Liver (tissue), 9 donors: ENCODE results near the gene ELAC2. TPM values are rescaled to one million over a fixed set of nuclear protein-coding genes. Genes with fewer than 3 reads are reported as not detected.

Experiments used
- DNase-seq: peaks from one replicate; pipeline ENCODE4 v3.0.0-alpha.2; 2017; ENCODE audit warnings: low spot score
- H3K27ac ChIP-seq, 2 donors: one replicate each; pipeline ENCODE4 v1.7.0; 2013; ENCODE audit warnings: inconsistent platforms in 2 of 2, low read length in 2 of 2, control low read depth in 1 of 2, low read depth in 1 of 2, mild to moderate bottlenecking in 1 of 2
- H3K27me3 ChIP-seq, 4 donors: one replicate each; pipeline versions ENCODE4 v1.6.1 to v1.7.0; 2013; ENCODE audit warnings: low read length in 3 of 4, inconsistent platforms in 1 of 4, mild to moderate bottlenecking in 1 of 4, moderate library complexity in 1 of 4; ENCODE audit not compliant: control insufficient read depth in 4 of 4, insufficient read depth in 4 of 4
- H3K36me3 ChIP-seq, 4 donors: one replicate each; pipeline versions ENCODE4 v1.6.1 to v1.7.0; 2013; ENCODE audit warnings: low read length in 3 of 4, mild to moderate bottlenecking in 3 of 4, low read depth in 1 of 4, moderate library complexity in 1 of 4; ENCODE audit not compliant: control insufficient read depth in 4 of 4, insufficient read depth in 3 of 4
- H3K4me1 ChIP-seq, 4 donors: one replicate each; pipeline versions ENCODE4 v1.6.1 to v1.7.0; 2013; ENCODE audit warnings: low read length in 3 of 4, mild to moderate bottlenecking in 3 of 4, moderate library complexity in 1 of 4; ENCODE audit not compliant: control insufficient read depth in 4 of 4, insufficient read depth in 4 of 4
- H3K4me3 ChIP-seq, 3 donors: one replicate each; pipeline versions ENCODE4 v1.6.1 to v1.7.0; 2013; ENCODE audit warnings: low read length in 3 of 3, control low read depth in 1 of 3, low read depth in 1 of 3, mild to moderate bottlenecking in 1 of 3
- H3K9ac ChIP-seq, 2 donors: one replicate each; pipeline ENCODE4 v1.7.0; 2013; ENCODE audit warnings: low read length in 2 of 2, mild to moderate bottlenecking in 2 of 2, moderate library complexity in 2 of 2, control low read depth in 1 of 2, low read depth in 1 of 2
- H3K9me3 ChIP-seq, 4 donors: one replicate each; pipeline versions ENCODE4 v1.6.1 to v1.7.0; 2013; ENCODE audit warnings: low read length in 3 of 4; ENCODE audit not compliant: control insufficient read depth in 4 of 4
- EGR1 ChIP-seq, 2 donors: IDR thresholded peaks; 2 replicates each; pipeline ENCODE4 v1.6.1; 2016 to 2018; ENCODE audit warnings: antibody characterized with exemption in 2 of 2, low read depth in 2 of 2
- FOXA1 ChIP-seq: IDR thresholded peaks from 2 replicates; pipeline ENCODE4 v1.6.1; 2016; ENCODE audit warnings: antibody characterized with exemption
- FOXA2 ChIP-seq: IDR thresholded peaks from 2 replicates; pipeline ENCODE4 v1.6.1; 2016; ENCODE audit warnings: antibody characterized with exemption
- GABPA ChIP-seq, 2 donors: IDR thresholded peaks in 1 of 2; conservative IDR thresholded peaks in 1 of 2; 2 replicates each; pipeline ENCODE4 v1.6.1; 2016; ENCODE audit warnings: antibody characterized with exemption in 2 of 2, mild to moderate bottlenecking in 1 of 2, moderate library complexity in 1 of 2
- HNF4A ChIP-seq, 2 donors: conservative IDR thresholded peaks; 2 replicates each; pipeline ENCODE4 v1.6.1; 2016; ENCODE audit warnings: antibody characterized with exemption in 2 of 2, mild to moderate bottlenecking in 2 of 2
- HNF4G ChIP-seq: IDR thresholded peaks from 2 replicates; pipeline ENCODE4 v1.6.1; 2016; ENCODE audit warnings: antibody characterized with exemption
- NR2F2 ChIP-seq: IDR thresholded peaks from 2 replicates; pipeline ENCODE4 v1.6.1; 2016; ENCODE audit warnings: antibody characterized with exemption
- RXRA ChIP-seq, 2 donors: IDR thresholded peaks; 2 replicates each; pipeline ENCODE4 v1.6.1; 2017 to 2018; ENCODE audit warnings: antibody characterized with exemption in 2 of 2, mild to moderate bottlenecking in 1 of 2
- SP1 ChIP-seq: IDR thresholded peaks from 2 replicates; pipeline ENCODE4 v1.6.1; 2018; ENCODE audit warnings: antibody characterized with exemption, mild to moderate bottlenecking
- TAF1 ChIP-seq: conservative IDR thresholded peaks from 2 replicates; pipeline ENCODE4 v1.6.1; 2016; ENCODE audit warnings: antibody characterized with exemption, mild to moderate bottlenecking
- WGBS: extraction: QIAGEN DNeasy Blood & Tissue Kit; methylation state at CpG from one replicate; pipeline ENCODE4 v1.1.7; 2013; 5-methylcytosine and 5-hydroxymethylcytosine counted together
- polyA plus RNA-seq, 2 donors: library from polyadenylated mRNA; stranded (reverse) in 1 of 2; unstranded in 1 of 2; fragments of 200-250 nt in 1 of 2; fragments of >200 nt in 1 of 2; fragmentation: Nextera tagmentation in 1 of 2; extraction: Ambion mirVana in 1 of 2; gene quantifications; one replicate each; pipeline versions ENCODE4 v1.2.1 to v1.2.3, GENCODE V29; 2013 to 2015
- total RNA-seq, 2 donors: library from RNA; depleted of rRNA; stranded (reverse); fragments of >200 nt; gene quantifications; one replicate each; pipeline ENCODE4 v1.2.3, GENCODE V29; 2014
- TF ChIP-seq, protein P1 (sequence below): IDR thresholded peaks from 2 replicates; pipeline ENCODE4 v1.6.1; 2016; ENCODE audit warnings: antibody characterized with exemption
- TF ChIP-seq, protein P2 (sequence below): IDR thresholded peaks from 2 replicates; pipeline ENCODE4 v1.6.1; 2016; ENCODE audit warnings: antibody characterized with exemption
- TF ChIP-seq, protein P3 (sequence below): fragments of 150-350 bp; IDR thresholded peaks from 2 replicates; pipeline ENCODE4 v1.5.1; 2017; ENCODE audit warnings: improper control_type of control experiment, low read depth, low read length; ENCODE audit not compliant: missing input control
- TF ChIP-seq, protein P4 (sequence below): IDR thresholded peaks from 2 replicates; pipeline ENCODE4 v1.6.1; 2016; ENCODE audit warnings: antibody characterized with exemption
- donor health status: healthy.
- donor health status: healthy.
- donor health status: healthy.
- donor health status: healthy.
- donor health status: healthy.

Gene ELAC2
- total and polyA plus RNA-seq, 4 donors = 26.5 to 54.1 (median 36.2) TPM

DNA sequence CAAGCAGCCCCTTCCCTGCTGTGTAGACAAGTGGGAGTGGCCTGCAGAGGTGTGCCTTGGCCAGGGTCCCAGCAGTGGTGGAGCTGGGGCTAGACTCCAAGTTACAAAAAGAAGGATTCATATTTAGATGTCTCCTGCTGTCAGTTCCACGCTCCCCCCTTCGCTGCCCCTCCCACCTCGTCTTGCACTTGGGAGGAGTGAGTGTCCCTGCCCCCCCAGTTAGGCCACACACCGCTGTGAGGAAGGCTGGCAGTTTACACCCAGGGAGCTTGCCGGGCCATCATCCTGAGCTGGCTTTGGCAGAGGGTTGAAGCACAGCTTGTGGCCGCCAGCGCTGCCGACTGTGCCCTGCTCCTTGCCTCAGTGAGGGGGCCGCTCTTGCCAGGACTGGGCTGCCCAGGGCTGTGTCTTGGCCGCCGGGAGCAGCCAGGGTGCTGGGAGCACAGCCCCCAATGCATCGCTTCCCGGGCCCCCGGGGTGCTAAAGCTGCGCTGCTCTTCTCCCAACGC, 44.3 kb downstream of the ELAC2 start:
- Histone ChIP-seq H3K4me1 (peaks cover 2 to 13% (median 5%) of the 10 kb centered on the region in 4 donors), H3K27ac (no peak overlapping the region), H3K9ac (no peak overlapping the region), H3K36me3 (no peaks in the 10 kb centered on the region), H3K27me3 (no peaks in the 10 kb centered on the region), H3K4me3 (peak overlapping the region in 2 of 3 donors; percentile 43 to 44), H3K9me3 (no peaks in the 10 kb centered on the region)
- TF ChIP-seq, protein P1, sequence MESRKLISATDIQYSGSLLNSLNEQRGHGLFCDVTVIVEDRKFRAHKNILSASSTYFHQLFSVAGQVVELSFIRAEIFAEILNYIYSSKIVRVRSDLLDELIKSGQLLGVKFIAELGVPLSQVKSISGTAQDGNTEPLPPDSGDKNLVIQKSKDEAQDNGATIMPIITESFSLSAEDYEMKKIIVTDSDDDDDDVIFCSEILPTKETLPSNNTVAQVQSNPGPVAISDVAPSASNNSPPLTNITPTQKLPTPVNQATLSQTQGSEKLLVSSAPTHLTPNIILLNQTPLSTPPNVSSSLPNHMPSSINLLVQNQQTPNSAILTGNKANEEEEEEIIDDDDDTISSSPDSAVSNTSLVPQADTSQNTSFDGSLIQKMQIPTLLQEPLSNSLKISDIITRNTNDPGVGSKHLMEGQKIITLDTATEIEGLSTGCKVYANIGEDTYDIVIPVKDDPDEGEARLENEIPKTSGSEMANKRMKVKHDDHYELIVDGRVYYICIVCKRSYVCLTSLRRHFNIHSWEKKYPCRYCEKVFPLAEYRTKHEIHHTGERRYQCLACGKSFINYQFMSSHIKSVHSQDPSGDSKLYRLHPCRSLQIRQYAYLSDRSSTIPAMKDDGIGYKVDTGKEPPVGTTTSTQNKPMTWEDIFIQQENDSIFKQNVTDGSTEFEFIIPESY = no peak
- no peak for TF ChIP-seq RXRA (IDR thresholded peaks at IDR 0.05)
- no peak for TF ChIP-seq SP1
- no peak for TF ChIP-seq GABPA (IDR thresholded peaks at IDR 0.05 in 1 of 2, conservative IDR thresholded peaks at IDR 0.05 in 1 of 2)
- TF ChIP-seq, protein P2, sequence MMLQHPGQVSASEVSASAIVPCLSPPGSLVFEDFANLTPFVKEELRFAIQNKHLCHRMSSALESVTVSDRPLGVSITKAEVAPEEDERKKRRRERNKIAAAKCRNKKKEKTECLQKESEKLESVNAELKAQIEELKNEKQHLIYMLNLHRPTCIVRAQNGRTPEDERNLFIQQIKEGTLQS = no peak
- TF ChIP-seq, protein P3, sequence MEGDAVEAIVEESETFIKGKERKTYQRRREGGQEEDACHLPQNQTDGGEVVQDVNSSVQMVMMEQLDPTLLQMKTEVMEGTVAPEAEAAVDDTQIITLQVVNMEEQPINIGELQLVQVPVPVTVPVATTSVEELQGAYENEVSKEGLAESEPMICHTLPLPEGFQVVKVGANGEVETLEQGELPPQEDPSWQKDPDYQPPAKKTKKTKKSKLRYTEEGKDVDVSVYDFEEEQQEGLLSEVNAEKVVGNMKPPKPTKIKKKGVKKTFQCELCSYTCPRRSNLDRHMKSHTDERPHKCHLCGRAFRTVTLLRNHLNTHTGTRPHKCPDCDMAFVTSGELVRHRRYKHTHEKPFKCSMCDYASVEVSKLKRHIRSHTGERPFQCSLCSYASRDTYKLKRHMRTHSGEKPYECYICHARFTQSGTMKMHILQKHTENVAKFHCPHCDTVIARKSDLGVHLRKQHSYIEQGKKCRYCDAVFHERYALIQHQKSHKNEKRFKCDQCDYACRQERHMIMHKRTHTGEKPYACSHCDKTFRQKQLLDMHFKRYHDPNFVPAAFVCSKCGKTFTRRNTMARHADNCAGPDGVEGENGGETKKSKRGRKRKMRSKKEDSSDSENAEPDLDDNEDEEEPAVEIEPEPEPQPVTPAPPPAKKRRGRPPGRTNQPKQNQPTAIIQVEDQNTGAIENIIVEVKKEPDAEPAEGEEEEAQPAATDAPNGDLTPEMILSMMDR = no peak
- TF ChIP-seq FOXA2 = no peak
- no peak for TF ChIP-seq NR2F2
- TF ChIP-seq TAF1 = no peak
- TF ChIP-seq HNF4A (conservative IDR thresholded peaks at IDR 0.05) = no peak
- no peak for TF ChIP-seq HNF4G
- TF ChIP-seq FOXA1 = no peak
- 17% methylated on average over 16 of the region's 16 CpGs for WGBS
- DNase-seq = no peak

DNA sequence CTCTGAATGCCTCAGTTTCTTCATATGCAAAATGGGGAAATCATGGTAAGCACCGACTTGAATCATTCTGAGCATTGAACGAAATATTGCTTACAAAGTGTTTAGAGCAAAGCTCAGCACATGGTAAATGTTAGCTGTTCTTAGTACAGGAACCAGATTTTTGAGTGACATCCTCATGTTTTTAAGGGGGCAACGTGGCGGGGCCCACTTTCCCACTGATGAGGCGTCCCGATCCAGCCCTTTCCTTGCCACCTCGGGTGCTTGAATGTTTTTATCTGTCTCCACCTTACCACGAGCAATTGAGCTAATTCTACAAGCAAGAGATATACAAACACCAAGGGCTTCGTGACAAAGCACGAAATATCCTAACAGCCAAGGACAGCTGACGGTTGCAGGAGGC, 49.9 kb downstream of the ELAC2 start:
- no peaks in the 10 kb centered on the region for H3K9me3 ChIP-seq
- 80% methylated on average over 11 of the region's 11 CpGs for WGBS

More for the DNA sequence above, 49.9 kb downstream of the ELAC2 start:
- no peak overlapping the region for H3K9ac ChIP-seq
- TF ChIP-seq, protein P4, sequence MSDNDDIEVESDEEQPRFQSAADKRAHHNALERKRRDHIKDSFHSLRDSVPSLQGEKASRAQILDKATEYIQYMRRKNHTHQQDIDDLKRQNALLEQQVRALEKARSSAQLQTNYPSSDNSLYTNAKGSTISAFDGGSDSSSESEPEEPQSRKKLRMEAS = no peak
- TF ChIP-seq, protein P1 = no peak
- no peak for TF ChIP-seq EGR1 (IDR thresholded peaks at IDR 0.05; ENCODE audit: low read depth in 2 of 2)
- no peaks in the 10 kb centered on the region for H3K36me3 ChIP-seq
- DNase-seq = no peak
- no peak overlapping the region for H3K4me3 ChIP-seq
- peaks cover 0 to 12% (median 8%) of the 10 kb centered on the region in 4 donors for H3K4me1 ChIP-seq
- H3K27me3 ChIP-seq = no peaks in the 10 kb centered on the region
- H3K27ac ChIP-seq = no peak overlapping the region
